Central memory CD8-positive, alpha-beta T cell (primary cell): ENCODE data around the gene MRM3.
A peak's percentile ranks its signal among the peaks of the same experiment; 100 is the strongest.
"Not testable (repeated sequence)": the region's sequence is repeated elsewhere in the genome, so short reads cannot be mapped to it uniquely, and the experiment has no call there.

Experiments used
- ATAC-seq: fragments of 150-1000 bp; cut with Tn5 transposase; replicated peaks from 2 replicates; pipeline ENCODE4 v1.10.0; 2022; ENCODE audit warnings: mild to moderate bottlenecking, moderate FRiP score, moderate number of reproducible peaks; ENCODE audit not compliant: poor library complexity, severe bottlenecking; ENCODE audit errors: extremely low read depth
- DNase-seq, 2 donors: peaks; one replicate each; pipeline ENCODE4 v3.0.0; 2021; ENCODE audit warnings: low spot score in 2 of 2
- H3K27ac Mint-ChIP-seq: one replicate; pipeline ENCODE4 v1.8.0; 2022; ENCODE audit warnings: low read depth, mild to moderate bottlenecking, moderate library complexity, mixed read lengths
- H3K27me3 Mint-ChIP-seq: one replicate; pipeline ENCODE4 v1.8.0; 2022; ENCODE audit warnings: mixed read lengths
- H3K36me3 Mint-ChIP-seq: one replicate; pipeline ENCODE4 v1.8.0; 2022; ENCODE audit warnings: mild to moderate bottlenecking, moderate library complexity, mixed read lengths; ENCODE audit not compliant: insufficient read depth
- H3K4me1 Mint-ChIP-seq: one replicate; pipeline ENCODE4 v1.8.0; 2022; ENCODE audit warnings: mixed read lengths
- H3K4me3 Mint-ChIP-seq: one replicate; pipeline ENCODE4 v1.8.0; 2022; ENCODE audit warnings: mild to moderate bottlenecking, moderate library complexity, mixed read lengths
- H3K9me3 Mint-ChIP-seq: one replicate; pipeline ENCODE4 v1.8.0; 2022; ENCODE audit warnings: mixed read lengths

MRM3 gene

GRCh38 chr17:790874-791247 lies 8.7 kb downstream of the MRM3 start:
- not testable (repeated sequence) for H3K27me3 Mint-ChIP-seq, H3K9me3 Mint-ChIP-seq, DNase-seq, ATAC-seq, H3K4me3 Mint-ChIP-seq, H3K27ac Mint-ChIP-seq
- Mint-ChIP-seq H3K4me1 (peaks cover 13% of the 10 kb centered on the region), H3K36me3 (peaks cover 32% of the 10 kb centered on the region)

- Mint-ChIP-seq H3K27ac (no peak overlapping the region), H3K27me3 (no peaks in the 10 kb centered on the region), H3K4me3 (no peak overlapping the region), H3K9me3 (no peaks in the 10 kb centered on the region), H3K36me3 (peaks cover 30% of the 10 kb centered on the region), H3K4me1 (peaks cover 13% of the 10 kb centered on the region)
- DNase-seq = no peak
- ATAC-seq = no peak
Measured at GRCh38 chr17:791829-792228, 9.7 kb downstream of the MRM3 start.

DNA sequence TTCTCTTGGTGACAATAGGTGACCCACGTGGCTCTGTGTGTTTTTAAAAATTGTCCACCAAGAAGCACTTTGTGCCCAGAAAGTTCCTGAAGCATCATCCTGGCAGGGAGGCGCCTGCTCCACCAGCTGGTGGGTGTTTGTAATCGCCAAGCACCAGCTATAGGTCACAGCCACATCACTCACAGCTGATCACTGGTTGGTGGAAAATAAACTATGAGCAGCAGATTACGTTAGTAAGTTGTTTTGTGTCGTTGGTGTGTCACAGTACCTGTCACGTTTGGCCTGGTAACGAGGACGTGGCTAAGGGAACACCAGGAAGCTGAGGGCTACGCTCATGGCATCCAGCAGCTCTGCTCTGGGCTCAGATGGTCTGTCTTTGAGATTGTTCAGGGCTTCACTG lies 10.1 kb downstream of the MRM3 start:
- Mint-ChIP-seq H3K4me3 (no peak overlapping the region), H3K27ac (no peak overlapping the region), H3K36me3 (peaks cover 30% of the 10 kb centered on the region), H3K27me3 (no peaks in the 10 kb centered on the region), H3K9me3 (no peaks in the 10 kb centered on the region), H3K4me1 (peaks cover 13% of the 10 kb centered on the region)
- ATAC-seq (no peak), DNase-seq (no peak)

DNA sequence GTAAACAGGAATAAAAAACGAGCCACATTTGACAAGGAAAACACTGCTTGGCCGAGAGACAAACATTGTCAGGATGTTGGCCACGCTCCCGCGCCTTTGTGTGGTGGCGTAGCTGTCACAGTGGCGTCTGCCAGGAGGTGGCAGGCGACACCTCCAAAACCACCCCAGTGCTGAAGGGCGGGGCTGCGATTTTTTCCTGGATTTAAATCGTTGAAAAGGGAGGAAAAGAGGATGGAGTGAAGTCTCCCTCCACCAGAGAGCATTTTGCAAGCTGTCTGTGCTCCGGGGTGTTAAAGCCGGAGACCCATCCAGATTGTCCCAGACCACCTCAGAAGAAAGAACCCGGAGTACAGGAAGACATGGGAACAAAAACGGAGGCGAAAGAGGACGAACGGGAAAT lies 12.7 kb downstream of the MRM3 start:
- H3K27ac Mint-ChIP-seq = no peak overlapping the region
- peaks cover 15% of the 10 kb centered on the region for H3K36me3 Mint-ChIP-seq
- DNase-seq (no peak), ATAC-seq (peak; percentile 43)
- no peaks in the 10 kb centered on the region for H3K9me3 Mint-ChIP-seq
- no peak overlapping the region for H3K4me3 Mint-ChIP-seq
- no peaks in the 10 kb centered on the region for H3K27me3 Mint-ChIP-seq
- peaks cover 13% of the 10 kb centered on the region for H3K4me1 Mint-ChIP-seq

- H3K9me3 Mint-ChIP-seq = no peaks in the 10 kb centered on the region
- H3K4me3 Mint-ChIP-seq = no peak overlapping the region
- H3K27ac Mint-ChIP-seq = no peak overlapping the region
- no peaks in the 10 kb centered on the region for H3K27me3 Mint-ChIP-seq
- H3K4me1 Mint-ChIP-seq = peaks cover 13% of the 10 kb centered on the region
- ATAC-seq = no peak
- DNase-seq = no peak
- H3K36me3 Mint-ChIP-seq = peaks cover 12% of the 10 kb centered on the region
Measured at GRCh38 chr17:795276-795675, 13.1 kb downstream of the MRM3 start.

GRCh38 chr17:795721-796120 lies 13.6 kb downstream of the MRM3 start:
- ATAC-seq (no peak), DNase-seq (no peak)
- peaks cover 12% of the 10 kb centered on the region for H3K36me3 Mint-ChIP-seq
- H3K27ac Mint-ChIP-seq = no peak overlapping the region
- no peaks in the 10 kb centered on the region for H3K9me3 Mint-ChIP-seq
- no peak overlapping the region for H3K4me3 Mint-ChIP-seq
- H3K27me3 Mint-ChIP-seq = no peaks in the 10 kb centered on the region
- H3K4me1 Mint-ChIP-seq = peaks cover 12% of the 10 kb centered on the region

DNA sequence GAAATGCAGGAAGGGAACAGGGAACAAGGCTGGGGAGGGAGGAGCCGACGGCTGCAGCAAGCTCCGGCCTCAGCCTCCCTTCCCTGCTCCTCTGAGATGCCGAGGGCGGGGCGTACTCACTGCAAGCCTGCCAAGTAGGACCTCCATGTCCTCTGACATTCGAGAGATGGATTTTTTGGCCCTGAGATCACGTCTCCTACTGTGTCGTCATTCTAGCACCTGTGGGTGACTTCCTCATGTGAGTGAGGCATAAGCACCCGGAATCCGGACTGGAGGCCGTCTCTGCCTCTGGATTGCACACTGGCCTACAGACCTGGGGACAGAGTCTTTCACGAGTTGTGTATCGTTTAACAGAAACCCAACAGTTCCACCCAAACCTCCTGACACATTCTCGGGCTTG lies 14.5 kb downstream of the MRM3 start:
- no peak for ATAC-seq
- no peaks in the 10 kb centered on the region for H3K27me3 Mint-ChIP-seq
- H3K27ac Mint-ChIP-seq = no peak overlapping the region
- no peaks in the 10 kb centered on the region for H3K9me3 Mint-ChIP-seq
- H3K36me3 Mint-ChIP-seq = peaks cover 10% of the 10 kb centered on the region
- no peak for DNase-seq
- H3K4me3 Mint-ChIP-seq = no peak overlapping the region
- peaks cover 5% of the 10 kb centered on the region for H3K4me1 Mint-ChIP-seq

DNA sequence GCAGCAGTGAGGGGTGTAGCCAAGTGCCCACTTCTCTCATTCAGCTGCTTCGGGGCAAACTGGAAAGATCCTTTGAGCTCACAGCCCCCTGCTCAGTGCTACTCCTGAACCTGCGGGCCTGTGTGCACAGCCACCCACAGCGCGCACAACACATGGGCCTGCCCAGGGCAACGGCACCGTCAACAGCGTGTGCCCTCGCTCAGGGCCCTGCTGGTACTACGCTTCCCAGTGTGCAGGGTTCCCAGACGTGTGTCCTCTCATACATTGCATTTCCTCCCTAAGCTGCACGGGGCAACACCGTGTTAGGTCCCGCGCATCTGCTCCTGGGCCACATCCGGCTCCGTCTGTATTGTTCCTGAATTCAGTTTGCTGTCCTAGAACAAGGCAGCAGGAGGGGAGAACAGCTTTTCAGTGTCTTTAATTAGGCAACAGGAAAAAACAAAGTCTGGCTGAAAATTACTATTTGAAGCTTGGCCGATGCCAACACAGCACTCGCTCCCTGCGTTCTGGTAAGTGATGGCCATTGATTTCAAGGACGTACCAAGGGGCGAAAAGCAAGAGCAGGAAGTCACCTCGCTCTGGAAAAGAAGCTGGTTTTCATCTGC lies 15.2 kb downstream of the MRM3 start:
- Mint-ChIP-seq H3K36me3 (peaks cover 10% of the 10 kb centered on the region), H3K4me1 (peaks cover 5% of the 10 kb centered on the region), H3K9me3 (no peaks in the 10 kb centered on the region), H3K4me3 (no peak overlapping the region), H3K27ac (no peak overlapping the region), H3K27me3 (no peaks in the 10 kb centered on the region)
- DNase-seq = no peak
- ATAC-seq = no peak

DNA sequence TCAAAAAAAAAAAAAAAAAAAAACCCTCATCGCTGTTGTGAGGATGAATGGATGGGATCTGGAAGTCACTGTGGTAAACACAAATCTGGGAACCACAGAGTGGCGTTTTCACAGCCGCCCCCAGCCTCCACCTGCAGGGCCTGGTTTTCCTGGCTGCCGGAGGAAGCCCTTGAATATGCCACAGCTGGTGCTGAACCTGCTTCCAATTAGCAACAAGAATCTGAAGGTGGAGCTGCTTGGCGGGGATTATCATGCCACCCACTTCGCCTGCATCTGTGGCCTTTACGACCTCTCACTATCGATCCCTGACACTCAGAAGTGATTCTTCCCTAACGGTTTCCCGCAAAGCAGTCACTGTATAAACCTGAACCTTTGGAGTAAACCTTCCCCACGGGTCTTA lies 16.1 kb downstream of the MRM3 start:
- Mint-ChIP-seq H3K27ac (no peak overlapping the region), H3K4me3 (no peak overlapping the region), H3K4me1 (peaks cover 5% of the 10 kb centered on the region), H3K27me3 (no peaks in the 10 kb centered on the region), H3K36me3 (peaks cover 7% of the 10 kb centered on the region), H3K9me3 (no peaks in the 10 kb centered on the region)
- DNase-seq (no peak), ATAC-seq (no peak)

DNA sequence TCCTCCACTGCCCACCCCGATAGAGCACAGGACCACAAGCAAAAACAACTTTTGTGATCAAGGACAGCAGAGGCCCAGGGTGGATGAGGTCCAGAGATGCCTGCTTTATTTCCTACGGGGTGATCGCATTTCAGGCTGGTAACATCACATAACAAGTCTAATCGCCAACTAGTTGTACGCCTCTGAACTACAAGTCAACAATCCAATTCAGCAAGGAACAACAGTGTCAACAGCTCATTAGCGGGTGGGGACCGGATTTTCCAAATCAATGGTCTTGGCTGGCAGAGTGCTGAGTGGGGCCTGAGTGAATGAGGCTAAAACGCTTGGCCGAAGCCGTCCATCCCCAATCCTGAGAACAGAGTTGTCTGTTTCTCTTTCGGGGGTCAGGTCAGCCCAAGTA lies 17.1 kb downstream of the MRM3 start:
- Mint-ChIP-seq H3K27me3 (no peaks in the 10 kb centered on the region), H3K27ac (no peak overlapping the region), H3K4me1 (peaks cover 5% of the 10 kb centered on the region), H3K36me3 (peaks cover 2% of the 10 kb centered on the region), H3K9me3 (no peaks in the 10 kb centered on the region), H3K4me3 (no peak overlapping the region)
- DNase-seq = no peak
- no peak for ATAC-seq

GRCh38 chr17:800446-801242 lies 18.5 kb downstream of the MRM3 start:
- ATAC-seq (no peak), DNase-seq (no peak)
- no peak overlapping the region for H3K27ac Mint-ChIP-seq
- H3K4me1 Mint-ChIP-seq = no peaks in the 10 kb centered on the region
- peaks cover 2% of the 10 kb centered on the region for H3K36me3 Mint-ChIP-seq
- H3K27me3 Mint-ChIP-seq = no peaks in the 10 kb centered on the region
- no peak overlapping the region for H3K4me3 Mint-ChIP-seq
- H3K9me3 Mint-ChIP-seq = no peaks in the 10 kb centered on the region

DNA sequence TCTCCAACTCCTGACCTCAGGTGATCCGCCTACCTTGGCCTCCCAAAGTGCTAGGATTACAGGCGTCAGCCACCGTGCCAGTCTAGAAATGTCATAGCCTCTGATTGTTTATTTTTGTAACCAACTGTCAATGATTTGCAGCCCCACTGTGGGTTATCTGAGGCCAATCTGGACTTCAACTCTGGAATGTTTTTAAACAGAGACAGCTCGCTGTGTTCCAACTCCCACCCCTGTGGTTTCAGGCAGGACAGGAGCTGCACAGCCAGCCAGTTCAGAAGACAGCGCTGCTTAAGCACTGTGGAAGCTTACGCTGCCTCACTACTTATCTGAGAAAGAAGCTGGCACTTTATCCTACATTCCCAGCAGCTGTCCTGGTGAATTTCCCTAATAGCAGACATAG lies 19.5 kb downstream of the MRM3 start:
- Mint-ChIP-seq H3K27me3 (no peaks in the 10 kb centered on the region), H3K36me3 (peaks cover 2% of the 10 kb centered on the region), H3K9me3 (no peaks in the 10 kb centered on the region), H3K27ac (no peak overlapping the region), H3K4me3 (no peak overlapping the region), H3K4me1 (no peaks in the 10 kb centered on the region)
- no peak for ATAC-seq
- DNase-seq = no peak

DNA sequence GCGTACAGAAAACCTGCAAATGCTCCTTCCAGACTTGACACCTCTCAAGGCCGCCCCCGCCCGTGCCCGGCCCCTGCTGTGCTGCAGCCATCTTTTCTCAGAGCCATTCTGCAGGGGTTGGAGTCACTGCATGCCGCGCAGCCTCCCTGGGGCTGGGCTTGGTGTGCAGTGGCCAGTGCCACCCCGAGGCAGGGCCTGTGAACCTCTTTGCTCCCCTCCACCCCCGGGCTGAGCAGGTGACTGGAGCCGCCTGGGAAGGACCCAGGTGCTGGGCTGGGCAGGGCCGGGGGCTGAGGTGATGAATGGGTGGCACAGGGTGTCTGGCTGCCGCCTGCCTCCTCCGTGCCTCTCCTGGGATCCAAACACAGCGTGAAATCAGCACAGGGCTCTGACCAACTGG lies 20.3 kb downstream of the MRM3 start:
- Mint-ChIP-seq H3K4me3 (no peak overlapping the region), H3K36me3 (no peaks in the 10 kb centered on the region), H3K27ac (no peak overlapping the region), H3K27me3 (no peaks in the 10 kb centered on the region), H3K9me3 (no peaks in the 10 kb centered on the region), H3K4me1 (no peaks in the 10 kb centered on the region)
- DNase-seq = no peak
- no peak for ATAC-seq
